BLaER1 (cell line): ENCODE measurements around the gene DOCK7.
"Not testable (repeated sequence)": the region's sequence is repeated elsewhere in the genome, so short reads cannot be mapped to it uniquely, and the experiment has no call there.

Experiments
- H3K27ac ChIP-seq: shearing (Covaris generic); formaldehyde crosslinking; 2 replicates; pipeline ENCODE4 v1.8.1; 2022
- H3K27me3 ChIP-seq: shearing (Covaris generic); formaldehyde crosslinking; 2 replicates; pipeline ENCODE4 v1.8.1; 2022
- H3K36me3 ChIP-seq: shearing (Covaris generic); formaldehyde crosslinking; 2 replicates; pipeline ENCODE4 v1.8.1; 2022
- H3K4me1 ChIP-seq: shearing (Covaris generic); formaldehyde crosslinking; 2 replicates; pipeline ENCODE4 v1.8.1; 2022
- H3K4me2 ChIP-seq: shearing (Covaris generic); formaldehyde crosslinking; 2 replicates; pipeline ENCODE4 v1.8.1; 2022
- H3K4me3 ChIP-seq: shearing (Covaris generic); formaldehyde crosslinking; 2 replicates; pipeline ENCODE4 v1.8.1; 2022
- H3K9ac ChIP-seq: shearing (Covaris generic); formaldehyde crosslinking; 2 replicates; pipeline ENCODE4 v1.8.1; 2022
- H3K9me3 ChIP-seq: shearing (Covaris generic); formaldehyde crosslinking; 2 replicates; pipeline ENCODE4 v1.8.1; 2022
- H4K20me1 ChIP-seq: shearing (Covaris generic); formaldehyde crosslinking; 2 replicates; pipeline ENCODE4 v1.8.1; 2022
- Cebpa-rat ChIP-seq: shearing (Covaris generic); IDR thresholded peaks from 2 replicates; pipeline ENCODE4 v1.8.1; 2022

Gene DOCK7

DNA sequence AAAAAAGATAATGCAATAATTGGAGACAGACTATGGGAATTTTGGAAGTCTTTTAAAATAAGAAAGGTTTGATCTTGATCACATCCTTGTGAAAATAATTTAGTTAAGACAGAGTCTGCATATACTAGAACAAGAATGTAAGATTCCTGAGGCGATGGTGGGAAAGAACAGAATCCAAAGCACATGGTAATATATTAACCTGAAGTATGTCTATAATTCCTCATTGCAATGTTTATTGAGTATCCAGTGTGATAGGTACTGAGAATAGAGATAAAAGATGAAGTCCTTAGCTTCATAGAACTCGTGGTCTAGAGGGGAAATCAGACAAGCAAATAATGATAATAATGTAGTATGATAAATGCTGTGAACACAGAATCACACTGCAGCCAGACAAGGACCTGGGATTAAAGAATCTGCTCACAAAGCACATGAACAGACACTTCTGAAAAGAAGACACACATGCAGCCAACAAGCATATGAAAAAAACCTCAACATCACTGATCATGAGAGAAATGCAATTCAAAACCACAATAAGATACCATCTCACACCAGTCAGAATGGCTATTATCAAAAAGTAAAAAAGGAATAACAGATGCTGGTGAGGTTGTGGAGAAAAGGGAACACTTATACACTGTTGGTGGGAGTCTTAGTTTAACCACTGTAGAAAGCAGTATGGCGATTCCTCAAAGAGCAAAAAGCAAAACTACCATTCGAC, 97.8 kb downstream of the DOCK7 start:
- H3K27me3 ChIP-seq: no peaks in the 10 kb centered on the region
- no peaks in the 10 kb centered on the region for H3K9me3 ChIP-seq
- no peak overlapping the region for H3K4me2 ChIP-seq
- no peaks in the 10 kb centered on the region for H3K4me1 ChIP-seq
- H4K20me1 ChIP-seq: no peaks in the 10 kb centered on the region
- H3K36me3 ChIP-seq: peaks cover 7% of the 10 kb centered on the region; the same call in 1 of the 2 replicates
- no peak for TF ChIP-seq Cebpa-rat
- H3K9ac ChIP-seq: no peak overlapping the region
- no peak overlapping the region for H3K4me3 ChIP-seq
- no peak overlapping the region for H3K27ac ChIP-seq

DNA sequence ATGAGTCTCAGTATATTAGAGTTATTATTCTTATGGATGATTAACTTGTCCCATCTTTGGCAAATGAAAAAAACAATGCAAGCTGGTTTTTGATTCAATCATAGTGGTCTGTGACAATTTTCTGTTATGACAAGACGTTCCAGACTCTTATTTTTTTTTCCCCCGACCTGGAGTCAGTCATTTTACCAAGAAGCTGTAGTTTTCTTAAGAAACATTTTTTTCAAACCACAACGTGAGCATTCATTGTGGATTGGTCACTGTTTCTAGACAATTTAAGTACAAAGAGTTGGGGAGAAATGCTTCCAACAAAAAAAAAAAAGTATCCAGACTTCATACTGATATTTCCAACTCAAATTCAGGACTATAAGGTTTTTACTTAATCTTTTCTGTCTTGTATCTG, 98.9 kb downstream of the DOCK7 start:
- H3K4me1 ChIP-seq: no peaks in the 10 kb centered on the region
- H3K4me3 ChIP-seq: no peak overlapping the region
- no peak overlapping the region for H3K27ac ChIP-seq
- no peaks in the 10 kb centered on the region for H4K20me1 ChIP-seq
- TF ChIP-seq Cebpa-rat: no peak
- H3K27me3 ChIP-seq: no peaks in the 10 kb centered on the region
- peaks cover 14% of the 10 kb centered on the region; the same call in 1 of the 2 replicates for H3K36me3 ChIP-seq
- H3K9me3 ChIP-seq: no peaks in the 10 kb centered on the region
- H3K9ac ChIP-seq: no peak overlapping the region
- no peak overlapping the region for H3K4me2 ChIP-seq

DNA sequence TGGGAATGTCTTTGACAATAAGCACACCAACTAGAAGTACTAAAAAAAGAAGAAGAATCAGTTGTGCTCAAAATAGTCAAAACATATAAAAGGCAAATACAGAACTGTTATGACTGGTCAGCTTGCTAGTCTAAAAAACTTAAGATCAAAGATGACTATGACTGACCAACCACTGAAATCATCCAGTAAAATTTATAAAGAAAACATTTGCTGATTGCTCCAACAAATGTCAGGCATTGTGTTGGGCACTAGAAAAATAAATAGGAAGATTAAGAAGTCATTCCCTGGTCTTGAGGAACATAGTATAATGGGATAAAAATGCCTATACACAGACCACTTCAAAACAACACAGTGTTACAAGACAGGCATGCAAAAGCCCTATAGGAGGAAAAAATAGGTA, 100.2 kb downstream of the DOCK7 start:
- Histone ChIP-seq H3K27ac (no peak overlapping the region), H3K4me1 (no peaks in the 10 kb centered on the region), H3K4me3 (no peak overlapping the region), H3K9ac (no peak overlapping the region), H3K4me2 (no peak overlapping the region), H3K27me3 (no peaks in the 10 kb centered on the region), H3K36me3 (peaks cover 14% of the 10 kb centered on the region; the same call in 1 of the 2 replicates), H3K9me3 (no peaks in the 10 kb centered on the region), H4K20me1 (no peaks in the 10 kb centered on the region)
- TF ChIP-seq Cebpa-rat: no peak

DNA sequence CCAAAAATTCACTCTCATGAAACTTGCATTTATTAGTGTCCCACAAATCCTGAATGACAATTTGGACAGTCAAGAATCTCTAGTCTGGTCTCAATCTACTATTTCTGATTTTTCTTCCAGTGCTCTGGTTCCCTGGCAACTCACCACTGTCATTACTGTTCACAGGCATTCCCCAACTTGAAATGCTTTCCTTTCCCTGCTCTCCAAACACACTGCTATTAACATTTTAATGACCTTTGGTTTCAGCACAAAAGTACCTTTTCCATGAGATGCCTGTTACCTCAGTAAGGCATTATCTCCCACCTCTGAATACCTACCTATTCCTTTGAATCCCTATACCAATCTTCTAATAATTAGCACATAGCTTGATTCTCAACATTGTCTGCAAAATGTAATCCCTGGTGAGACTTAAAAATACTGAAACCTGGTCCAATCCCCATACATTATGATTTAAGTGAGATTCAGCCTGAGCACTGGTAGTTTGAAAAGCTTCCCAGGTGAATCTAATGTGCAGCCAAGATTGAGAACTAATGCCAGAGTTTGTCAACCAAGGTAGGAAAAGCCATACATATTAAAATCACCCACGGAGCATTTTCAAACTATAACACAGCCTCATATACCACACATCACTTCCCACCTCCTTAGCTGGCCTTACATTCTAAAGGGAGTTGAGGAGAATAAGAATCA, 102.6 kb downstream of the DOCK7 start:
- Histone ChIP-seq H3K4me3 (no peak overlapping the region), H3K4me1 (no peaks in the 10 kb centered on the region), H3K9me3 (no peaks in the 10 kb centered on the region), H4K20me1 (no peaks in the 10 kb centered on the region), H3K27me3 (no peaks in the 10 kb centered on the region), H3K4me2 (no peak overlapping the region), H3K9ac (no peak overlapping the region), H3K36me3 (peaks cover 14% of the 10 kb centered on the region; the same call in 1 of the 2 replicates), H3K27ac (no peak overlapping the region)
- no peak for TF ChIP-seq Cebpa-rat

DNA sequence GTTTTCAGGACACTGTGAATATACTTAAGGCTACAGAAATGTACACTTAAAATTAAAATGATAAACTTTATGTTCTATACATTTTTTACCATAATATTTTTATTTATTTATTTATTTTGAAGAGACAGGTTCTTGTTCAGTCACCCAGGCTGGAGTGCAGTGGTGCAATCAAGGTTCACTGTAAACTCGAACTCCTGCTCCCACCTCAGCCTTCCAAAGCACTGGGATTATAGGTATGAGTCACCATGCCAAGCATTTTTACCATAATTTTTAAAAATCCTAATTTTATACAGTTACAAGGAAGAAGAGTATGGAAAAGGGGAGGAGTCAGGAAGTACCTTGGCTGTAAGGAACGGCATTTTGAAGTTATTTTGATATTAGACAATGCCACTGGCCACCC, 114.5 kb downstream of the DOCK7 start:
- Histone ChIP-seq H4K20me1 (no peaks in the 10 kb centered on the region), H3K36me3 (peaks cover 43% of the 10 kb centered on the region), H3K27me3 (no peaks in the 10 kb centered on the region)

DNA sequence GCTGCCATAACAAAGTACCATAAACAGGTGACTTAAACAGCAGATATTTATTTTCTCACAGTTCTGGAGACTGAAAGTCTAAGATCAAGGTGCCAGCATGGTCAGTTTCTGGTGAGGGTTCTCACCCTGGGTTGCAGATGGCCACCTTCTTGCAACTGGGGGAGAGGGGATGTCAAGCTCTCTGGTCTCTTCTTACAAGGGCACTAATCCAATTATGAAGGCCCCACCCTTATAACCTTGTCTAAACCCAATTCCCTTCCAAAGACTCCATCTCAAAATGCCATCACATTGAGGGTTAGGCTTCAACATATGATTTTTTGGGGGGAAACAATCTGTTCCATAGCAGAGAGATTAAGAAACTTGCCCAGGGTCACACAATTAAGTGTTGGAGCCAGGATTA, 115.7 kb downstream of the DOCK7 start:
- H4K20me1 ChIP-seq: no peaks in the 10 kb centered on the region
- H3K4me1 ChIP-seq: no peaks in the 10 kb centered on the region
- H3K27ac ChIP-seq: no peak overlapping the region
- no peak for TF ChIP-seq Cebpa-rat
- peaks cover 46% of the 10 kb centered on the region for H3K36me3 ChIP-seq
- H3K9ac ChIP-seq: no peak overlapping the region
- no peak overlapping the region for H3K4me3 ChIP-seq
- no peaks in the 10 kb centered on the region for H3K27me3 ChIP-seq
- no peak overlapping the region for H3K4me2 ChIP-seq
- peaks cover 35% of the 10 kb centered on the region for H3K9me3 ChIP-seq

More for the DNA sequence above, 114.5 kb downstream of the DOCK7 start:
- no peak overlapping the region for H3K27ac ChIP-seq
- peaks cover 24% of the 10 kb centered on the region; the same call in 1 of the 2 replicates for H3K9me3 ChIP-seq
- no peak for TF ChIP-seq Cebpa-rat
- H3K4me1 ChIP-seq: no peaks in the 10 kb centered on the region
- no peak overlapping the region for H3K4me3 ChIP-seq
- H3K4me2 ChIP-seq: no peak overlapping the region
- H3K9ac ChIP-seq: no peak overlapping the region

DNA sequence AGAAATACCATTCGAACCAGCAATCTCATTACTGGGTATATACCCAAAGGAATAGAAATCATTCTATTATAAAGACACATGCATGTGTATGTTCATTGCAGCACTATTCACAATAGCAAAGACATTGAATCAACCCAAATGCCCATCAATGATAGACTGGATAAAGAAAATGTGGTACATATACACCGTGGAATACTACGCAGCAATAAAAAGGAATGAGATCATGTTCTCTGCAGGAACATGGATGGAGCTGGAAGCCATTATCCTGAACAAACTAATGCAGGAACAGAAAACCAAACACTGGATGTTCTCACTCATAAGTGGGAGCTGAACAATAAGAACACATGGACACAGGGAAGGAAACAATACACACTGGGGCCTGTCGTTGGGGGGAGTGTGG, 116.7 kb downstream of the DOCK7 start:
- peaks cover 42% of the 10 kb centered on the region for H3K9me3 ChIP-seq

DNA sequence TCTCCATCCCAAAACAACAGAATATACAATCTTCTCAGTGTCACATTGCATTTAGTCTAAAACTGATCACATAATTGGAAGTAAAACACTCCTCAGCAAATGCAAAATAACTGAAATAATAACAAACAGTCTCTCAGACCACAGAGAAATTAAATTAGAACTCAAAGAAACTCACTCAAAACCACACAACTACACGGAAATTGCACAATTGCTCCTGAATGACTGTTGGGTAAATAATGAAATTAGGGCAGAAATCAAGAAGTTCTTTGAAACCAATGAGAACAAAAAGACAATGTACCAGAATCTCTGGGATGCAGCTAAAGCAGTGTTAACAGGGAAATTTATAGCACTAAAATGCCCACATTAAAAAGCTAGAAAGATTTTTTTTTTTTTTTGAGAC, 120.3 kb downstream of the DOCK7 start:
- Histone ChIP-seq H3K9me3 (peaks cover 47% of the 10 kb centered on the region), H3K36me3 (peaks cover 27% of the 10 kb centered on the region)
- H3K27ac ChIP-seq, H3K27me3 ChIP-seq, H3K4me2 ChIP-seq, H3K9ac ChIP-seq, H3K4me1 ChIP-seq, H3K4me3 ChIP-seq, H4K20me1 ChIP-seq: not testable (repeated sequence)

More for the DNA sequence above, 116.7 kb downstream of the DOCK7 start:
- not testable (repeated sequence) for H3K4me1 ChIP-seq, H4K20me1 ChIP-seq, H3K27me3 ChIP-seq, H3K4me2 ChIP-seq, H3K27ac ChIP-seq, H3K4me3 ChIP-seq, H3K9ac ChIP-seq
- H3K36me3 ChIP-seq: peaks cover 46% of the 10 kb centered on the region

DNA sequence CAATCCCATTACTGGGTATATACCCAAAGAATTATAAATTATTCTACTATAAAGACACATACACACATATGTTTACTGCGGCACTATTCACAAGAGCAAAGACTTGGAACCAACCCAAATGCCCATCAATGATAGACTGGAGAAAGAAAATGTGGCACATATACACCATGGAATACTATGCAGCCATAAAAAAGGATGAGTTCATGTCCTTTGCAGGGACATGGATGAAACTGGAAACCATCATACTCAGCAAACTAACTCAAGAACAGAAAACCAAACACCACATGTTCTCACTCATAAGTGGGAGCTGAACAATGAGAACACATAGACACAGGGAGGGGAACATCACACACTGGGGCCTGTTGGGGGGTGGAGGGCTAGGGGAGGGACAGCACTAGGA, 121.0 kb downstream of the DOCK7 start:
- H4K20me1 ChIP-seq, H3K9ac ChIP-seq, H3K27ac ChIP-seq, H3K4me1 ChIP-seq, H3K27me3 ChIP-seq, H3K4me2 ChIP-seq, H3K4me3 ChIP-seq: not testable (repeated sequence)
- H3K9me3 ChIP-seq: peaks cover 43% of the 10 kb centered on the region
- H3K36me3 ChIP-seq: peaks cover 19% of the 10 kb centered on the region

DNA sequence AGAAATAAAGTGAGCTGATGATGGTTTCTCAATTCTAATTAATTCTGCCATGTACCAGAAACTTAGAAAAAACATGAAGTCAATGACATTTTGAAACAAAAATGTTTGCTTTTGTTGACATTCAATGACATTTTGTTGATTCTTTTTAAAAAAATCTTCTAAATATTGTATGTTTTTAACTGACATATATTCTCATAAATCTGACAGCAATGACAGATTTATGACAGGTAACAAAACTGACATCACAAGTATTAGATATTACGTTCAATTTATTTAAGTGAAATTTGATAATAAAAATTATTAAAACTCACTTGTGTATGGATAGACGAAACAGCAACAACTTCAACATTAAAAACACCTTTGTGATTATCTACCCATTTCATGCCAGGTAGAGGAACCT, 126.9 kb downstream of the DOCK7 start:
- H3K4me1 ChIP-seq: no peaks in the 10 kb centered on the region; the same call in 1 of the 2 replicates
- 0 out of 2 replicates have a peak, but pooled peaks cover 4% of the 10 kb centered on the region for H3K9me3 ChIP-seq
- H3K4me3 ChIP-seq: no peak overlapping the region
- TF ChIP-seq Cebpa-rat: no peak
- no peaks in the 10 kb centered on the region for H3K27me3 ChIP-seq
- no peak overlapping the region for H3K4me2 ChIP-seq
- H3K27ac ChIP-seq: no peak overlapping the region
- peaks cover 16% of the 10 kb centered on the region for H3K36me3 ChIP-seq
- no peak overlapping the region for H3K9ac ChIP-seq
- H4K20me1 ChIP-seq: no peaks in the 10 kb centered on the region
